ENCODE data around the gene CACNA2D3.

CACNA2D3 gene

DNA sequence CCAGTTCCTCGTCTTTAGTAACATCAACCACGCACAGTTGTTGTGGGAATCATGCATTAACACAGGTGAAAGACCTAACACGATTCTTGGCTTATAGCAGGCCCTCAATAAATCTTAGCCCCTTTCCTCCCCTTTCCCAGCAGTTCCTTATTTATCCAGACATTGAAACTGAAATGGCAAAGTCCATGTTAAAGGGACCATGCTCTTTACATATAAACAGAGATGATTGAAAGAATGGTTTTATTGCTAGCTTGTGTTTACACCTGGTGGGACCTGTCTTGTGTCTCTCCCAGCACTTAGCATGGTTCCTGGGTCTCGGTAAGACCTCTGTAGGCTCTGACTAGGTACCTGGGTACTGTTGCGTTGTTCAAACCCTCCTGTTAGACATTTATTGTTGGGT lies 553.7 kb downstream of the CACNA2D3 start:
- no peak for DNase-seq (ENCODE audit: low spot score)

DNA sequence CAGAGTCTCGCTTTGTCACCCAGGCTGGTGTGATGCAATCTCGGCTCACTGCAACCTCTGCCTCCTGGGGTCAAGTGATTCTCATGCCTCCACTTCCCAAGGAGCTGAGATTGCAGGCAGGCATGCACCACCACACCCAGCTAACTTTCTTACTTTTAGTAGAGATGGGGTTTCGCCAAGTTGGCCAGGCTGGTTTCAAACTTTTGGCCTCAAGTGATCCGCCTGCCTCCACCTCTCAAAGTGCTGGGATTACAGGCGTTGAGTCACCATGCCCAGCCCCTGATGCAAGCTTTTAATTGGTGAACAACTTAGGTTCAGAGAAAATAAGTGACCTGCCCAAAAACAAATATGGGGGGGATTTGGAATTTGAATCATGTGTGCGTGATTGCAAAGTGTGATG lies 559.4 kb downstream of the CACNA2D3 start:
- no peak for DNase-seq (ENCODE audit: low spot score)

DNA sequence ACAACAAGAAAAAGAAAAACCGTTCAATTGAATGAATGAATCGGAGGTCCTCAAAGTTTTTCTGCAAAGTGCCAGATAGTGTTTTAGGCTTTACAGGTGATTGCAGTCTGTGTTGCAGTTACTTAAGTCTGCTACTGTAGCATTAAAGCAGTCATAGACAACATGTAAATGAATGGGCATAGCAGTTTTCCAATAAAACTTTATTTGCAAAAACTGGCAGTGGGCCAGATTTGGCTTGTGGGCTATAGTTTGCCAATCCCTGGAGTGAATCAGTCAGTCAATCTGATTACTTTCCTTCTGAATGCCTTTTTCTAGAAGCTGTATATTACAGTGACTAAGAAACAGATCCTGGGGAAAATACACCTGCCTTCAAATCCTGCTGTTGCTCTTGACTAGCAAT lies 562.9 kb downstream of the CACNA2D3 start:
- no peak for DNase-seq (ENCODE audit: low spot score)

DNA sequence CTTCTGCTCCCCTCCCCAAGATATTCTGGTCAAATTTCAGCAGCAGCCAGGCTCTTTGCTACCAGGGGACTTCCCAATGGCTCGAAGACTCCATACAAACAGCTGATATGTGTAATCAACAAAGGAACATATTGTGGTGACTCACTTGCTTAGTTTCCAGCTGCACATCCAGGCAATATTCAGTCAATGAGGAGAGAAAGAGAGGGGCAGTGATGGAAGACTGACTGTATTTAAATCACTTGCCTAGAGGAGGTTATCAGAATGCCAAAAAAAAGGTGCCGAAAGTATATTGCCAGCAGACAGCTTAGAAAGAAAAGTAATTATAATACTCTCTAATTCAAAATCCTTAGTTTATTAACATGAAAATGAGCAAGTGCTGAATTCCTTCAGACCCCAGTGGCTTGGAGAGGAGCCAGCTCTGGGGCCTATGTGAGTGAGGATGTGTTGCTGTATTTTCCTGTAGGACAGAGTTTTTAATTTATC lies 569.0 kb downstream of the CACNA2D3 start:
- DNase-seq (ENCODE audit: low spot score): no peak

DNA sequence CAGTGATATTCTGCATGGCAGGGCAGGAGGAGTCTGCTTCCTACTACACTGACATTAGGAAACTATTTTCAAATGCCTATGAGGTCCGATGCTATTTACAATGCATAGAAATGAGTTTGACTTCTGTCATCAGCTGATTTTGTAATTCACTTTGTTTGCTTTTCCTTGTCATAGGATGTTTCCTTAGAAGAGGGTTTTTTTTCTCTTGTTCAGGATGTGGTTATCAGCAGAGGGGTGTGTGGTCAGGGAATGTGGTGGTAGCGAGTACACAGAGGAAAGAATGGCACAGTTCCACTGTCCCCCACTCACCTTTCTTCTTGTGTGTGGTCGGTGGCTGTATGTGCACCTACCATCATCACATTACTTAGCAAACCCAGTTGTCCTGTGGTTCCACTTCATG lies 574.0 kb downstream of the CACNA2D3 start:
- no peak for DNase-seq (ENCODE audit: low spot score)

DNA sequence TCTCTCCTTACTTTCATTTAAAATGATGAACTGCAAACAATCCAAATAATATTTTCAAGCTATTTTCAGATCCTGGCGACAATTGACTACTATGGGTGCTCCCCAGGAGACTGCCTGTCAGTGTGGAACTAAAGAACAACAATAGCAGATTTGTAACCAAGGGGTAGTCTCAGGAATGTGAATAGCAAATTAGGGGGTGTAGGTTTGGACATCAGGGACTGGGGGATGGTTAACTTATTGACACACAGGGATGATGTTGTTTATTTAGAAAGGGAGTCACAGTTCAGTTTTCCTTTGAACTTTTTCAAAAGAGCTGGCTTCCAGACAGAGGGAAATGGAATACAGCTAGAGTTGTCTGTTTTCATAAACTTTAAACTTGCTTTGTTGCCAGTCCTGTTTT lies 575.7 kb downstream of the CACNA2D3 start:
- no peak for DNase-seq (ENCODE audit: low spot score)

DNA sequence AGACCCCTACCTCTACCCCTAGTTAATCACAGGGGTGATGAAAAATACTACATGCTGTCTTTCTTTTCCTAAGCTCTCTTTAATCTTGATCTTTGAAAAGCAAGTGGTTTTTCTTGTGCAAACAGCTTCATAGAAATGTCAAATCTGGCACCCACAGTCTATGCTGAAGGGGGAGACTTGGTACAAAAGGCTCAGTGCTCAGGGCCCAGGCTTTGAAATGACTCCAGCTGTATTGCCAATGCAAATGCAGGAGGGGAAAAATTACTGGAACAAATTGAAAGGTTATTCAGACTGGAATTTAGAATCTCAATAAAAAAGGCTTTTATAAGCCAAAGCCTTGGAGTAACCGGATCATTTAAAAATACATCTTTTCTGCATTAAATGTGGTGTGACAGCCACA lies 581.6 kb downstream of the CACNA2D3 start:
- DNase-seq (ENCODE audit: low spot score): peak; percentile 33

DNA sequence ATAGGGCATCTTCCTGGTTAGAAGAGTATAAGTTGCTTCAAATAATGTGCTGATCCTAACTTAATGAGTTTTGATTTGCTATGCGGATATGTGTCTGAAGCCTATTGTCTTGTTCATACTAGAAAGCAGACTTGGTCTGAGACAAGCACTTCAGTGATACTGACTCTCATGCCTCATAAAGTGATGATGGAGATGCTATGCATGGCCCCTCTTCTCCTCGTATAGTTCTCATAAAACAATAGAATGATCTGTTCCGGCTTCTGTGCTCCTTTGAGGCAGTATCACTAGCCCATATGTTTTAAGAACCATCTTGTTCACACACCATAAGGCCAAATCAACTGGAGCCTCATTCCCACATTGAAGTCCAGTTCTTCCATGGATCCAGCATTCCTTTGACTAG lies 583.4 kb downstream of the CACNA2D3 start:
- DNase-seq (ENCODE audit: low spot score): no peak

DNA sequence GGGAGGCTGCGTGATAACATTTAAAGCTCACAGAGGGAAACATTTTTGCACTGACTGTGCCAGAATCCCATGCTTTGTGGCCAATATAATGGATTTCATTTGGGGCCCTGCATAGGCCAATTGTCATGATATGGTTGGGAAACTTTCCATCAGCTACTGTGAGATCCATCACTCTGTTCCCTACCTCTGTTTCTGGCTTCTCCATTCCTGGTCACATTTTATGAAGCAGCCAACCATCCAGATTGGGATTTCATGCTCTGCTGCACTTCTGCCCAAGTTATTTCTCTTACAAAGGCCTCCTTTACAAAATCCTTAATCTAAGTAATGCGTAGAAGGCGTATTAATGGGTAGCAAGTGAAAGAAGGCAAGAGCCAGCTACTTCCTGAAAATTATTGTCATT lies 584.4 kb downstream of the CACNA2D3 start:
- no peak for DNase-seq (ENCODE audit: low spot score)

DNA sequence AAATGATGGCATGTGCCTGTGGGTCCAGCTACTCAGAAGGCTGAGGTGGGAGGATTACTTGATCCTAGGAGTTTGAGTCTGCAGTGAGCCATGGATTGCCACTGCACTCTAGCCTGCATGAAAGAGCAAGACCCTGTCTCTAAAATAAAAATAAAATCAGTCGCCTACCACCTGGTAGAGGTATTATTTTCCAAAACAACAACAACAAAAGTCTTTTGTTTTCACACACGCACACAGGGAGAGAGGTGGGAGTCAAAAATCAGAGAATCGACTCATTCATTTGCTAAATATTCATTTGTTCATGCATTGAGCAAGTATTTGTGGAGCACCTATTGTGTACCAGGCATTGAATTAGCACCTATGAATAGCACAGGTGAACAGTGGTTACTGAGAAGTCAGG lies 587.4 kb downstream of the CACNA2D3 start:
- no peak for DNase-seq (ENCODE audit: low spot score)

DNA sequence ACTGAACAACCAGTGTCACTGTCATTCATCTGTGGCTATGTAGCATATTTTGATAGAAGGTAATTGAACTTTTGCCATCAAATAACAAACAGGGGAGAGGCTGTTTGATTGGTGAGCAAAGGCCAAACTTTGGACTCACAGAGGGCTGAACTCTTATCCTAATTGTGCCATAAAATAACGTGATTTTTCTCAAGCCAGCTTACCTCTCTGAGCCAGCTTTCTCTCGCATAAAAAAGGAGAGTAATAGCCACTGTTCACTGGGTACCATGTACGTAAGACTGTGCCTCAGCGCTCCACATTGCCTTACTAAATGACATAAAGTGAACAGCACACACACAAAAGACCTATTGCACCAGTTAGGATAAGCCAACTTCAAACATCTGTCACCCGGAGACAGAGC lies 588.6 kb downstream of the CACNA2D3 start:
- DNase-seq (ENCODE audit: low spot score): no peak

DNA sequence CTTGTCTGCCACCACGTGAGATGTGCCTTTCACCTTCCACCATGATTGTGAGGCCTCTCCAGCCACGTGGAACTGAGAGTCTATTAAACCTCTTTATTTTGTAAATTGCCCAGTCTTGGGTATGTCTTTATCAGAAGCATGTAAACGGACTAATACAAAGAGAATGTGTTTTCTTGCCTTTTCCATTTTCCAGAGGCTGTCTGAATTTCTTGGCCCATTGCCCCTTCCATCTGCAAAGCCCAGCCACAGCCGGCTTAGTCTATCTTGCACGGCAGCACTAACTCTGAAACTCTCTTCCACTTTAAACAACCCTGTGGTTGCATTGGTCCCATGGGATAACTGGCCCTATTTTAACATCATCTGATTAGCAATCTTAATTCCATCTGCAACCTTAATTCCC lies 590.2 kb downstream of the CACNA2D3 start:
- no peak for DNase-seq (ENCODE audit: low spot score)

DNA sequence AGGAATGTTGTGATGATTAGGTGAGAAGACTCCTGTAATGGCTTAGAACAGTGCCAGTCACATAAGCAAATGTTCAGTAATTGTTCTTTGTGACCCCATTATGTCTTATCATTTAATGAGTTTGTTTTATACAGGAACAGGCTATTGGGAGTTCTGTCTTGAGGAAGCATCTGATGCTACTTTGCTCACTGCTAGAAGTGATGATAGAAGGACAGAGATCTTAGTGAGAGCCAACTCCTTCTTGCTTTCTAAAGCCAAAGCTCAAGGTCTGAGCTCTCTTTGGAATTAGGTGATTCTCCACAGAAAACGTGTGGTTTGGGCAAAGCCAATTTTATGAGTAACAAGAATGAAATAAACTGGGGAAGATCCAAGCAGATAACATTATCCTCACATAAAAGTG lies 590.7 kb downstream of the CACNA2D3 start:
- no peak for DNase-seq (ENCODE audit: low spot score)

DNA sequence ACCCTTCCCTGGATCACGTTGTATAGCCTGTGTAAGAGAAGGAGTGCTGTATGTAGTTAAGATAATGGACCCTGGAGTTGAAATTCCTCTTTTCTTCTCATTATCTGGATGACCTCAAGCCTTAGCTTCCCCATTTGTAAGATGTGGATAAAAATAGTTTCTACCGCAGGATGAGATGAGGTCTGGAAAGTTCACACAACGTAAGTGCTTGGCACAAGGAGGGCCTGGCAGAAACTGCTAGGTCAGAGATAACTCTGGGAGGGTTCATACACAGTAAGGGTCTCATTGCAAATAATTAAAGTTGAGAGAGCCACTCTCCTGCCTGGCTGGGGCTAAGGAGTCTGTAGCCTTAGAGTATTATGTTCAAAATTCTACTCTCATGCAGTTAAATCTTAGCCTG lies 591.1 kb downstream of the CACNA2D3 start:
- no peak for DNase-seq (ENCODE audit: low spot score)

DNA sequence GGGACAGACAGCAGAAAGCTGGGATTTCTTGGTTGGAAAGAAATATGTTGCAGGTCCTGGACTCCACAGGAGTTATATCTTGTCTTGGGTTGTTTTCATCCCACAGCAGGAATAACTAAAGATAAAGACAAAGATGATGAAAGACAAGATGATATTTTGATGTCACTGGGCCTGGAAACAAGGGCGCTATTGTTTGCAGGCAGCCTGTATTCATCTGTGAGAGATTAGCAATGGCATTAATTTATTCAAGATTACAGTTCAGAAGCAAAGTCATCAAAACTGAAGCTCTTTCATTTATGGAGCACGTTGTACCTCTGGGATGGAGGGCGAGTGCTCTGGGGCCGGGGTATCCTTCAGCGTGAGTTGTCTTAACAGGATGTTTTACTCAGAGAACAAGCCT lies 591.7 kb downstream of the CACNA2D3 start:
- no peak for DNase-seq (ENCODE audit: low spot score)

DNA sequence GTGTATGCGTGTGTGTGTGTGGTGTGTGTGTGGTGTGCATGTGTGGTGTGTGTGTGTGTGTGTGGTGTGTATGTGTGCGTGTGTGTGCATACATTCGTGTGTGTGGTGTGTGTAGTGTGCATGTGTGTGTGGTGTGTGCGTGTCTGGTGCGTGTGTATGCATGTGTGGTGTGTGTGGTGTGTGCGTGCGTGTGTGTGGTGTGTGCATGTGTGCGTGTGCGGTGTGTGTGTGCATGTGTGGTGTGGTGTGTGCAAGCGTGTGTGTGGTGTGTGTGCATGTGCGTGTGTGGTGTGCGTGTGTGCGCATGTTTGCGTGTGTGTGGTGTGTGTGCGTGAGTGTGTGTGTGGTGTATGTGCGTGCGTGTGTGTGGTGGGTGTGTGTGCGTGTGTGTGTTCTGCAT lies 595.2 kb downstream of the CACNA2D3 start:
- no peak for DNase-seq (ENCODE audit: low spot score)

DNA sequence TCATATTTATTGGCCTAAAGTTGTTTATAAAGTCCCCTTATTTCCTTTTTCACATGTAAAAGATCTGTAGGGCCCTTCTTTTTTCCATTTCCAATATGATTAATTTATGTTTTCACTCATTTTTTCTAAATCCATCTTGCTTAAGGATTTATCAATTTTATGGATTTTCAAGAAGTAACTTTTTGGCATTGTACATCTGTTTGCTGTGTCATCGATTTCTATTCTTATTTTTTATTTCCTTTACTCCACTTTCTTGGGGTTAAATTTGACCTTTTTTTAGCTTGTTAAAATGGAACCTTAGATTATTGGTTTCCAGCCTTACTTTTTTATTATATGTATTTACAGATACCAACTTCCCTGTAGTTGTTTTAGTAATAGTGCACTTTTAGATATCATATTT lies 597.6 kb downstream of the CACNA2D3 start:
- no peak for DNase-seq (ENCODE audit: low spot score)

DNA sequence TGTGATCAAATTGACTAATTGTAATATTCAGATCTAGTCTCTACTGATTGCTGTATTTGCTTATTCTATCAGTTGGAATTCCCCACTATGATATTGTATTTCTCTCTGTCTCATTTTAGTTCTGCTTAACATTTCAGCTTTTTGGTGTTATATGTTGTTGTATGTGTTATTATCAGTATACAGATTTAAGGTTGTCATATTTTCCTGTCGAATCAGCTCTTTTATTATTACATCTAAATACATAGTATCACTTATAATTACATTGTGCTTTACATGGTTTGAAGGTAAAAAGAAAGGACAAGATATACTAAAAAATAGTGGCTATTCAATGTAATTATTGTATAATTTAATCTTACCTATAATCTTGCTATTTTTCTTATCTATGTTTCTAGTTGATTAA lies 598.3 kb downstream of the CACNA2D3 start:
- no peak for DNase-seq (ENCODE audit: low spot score)

DNA sequence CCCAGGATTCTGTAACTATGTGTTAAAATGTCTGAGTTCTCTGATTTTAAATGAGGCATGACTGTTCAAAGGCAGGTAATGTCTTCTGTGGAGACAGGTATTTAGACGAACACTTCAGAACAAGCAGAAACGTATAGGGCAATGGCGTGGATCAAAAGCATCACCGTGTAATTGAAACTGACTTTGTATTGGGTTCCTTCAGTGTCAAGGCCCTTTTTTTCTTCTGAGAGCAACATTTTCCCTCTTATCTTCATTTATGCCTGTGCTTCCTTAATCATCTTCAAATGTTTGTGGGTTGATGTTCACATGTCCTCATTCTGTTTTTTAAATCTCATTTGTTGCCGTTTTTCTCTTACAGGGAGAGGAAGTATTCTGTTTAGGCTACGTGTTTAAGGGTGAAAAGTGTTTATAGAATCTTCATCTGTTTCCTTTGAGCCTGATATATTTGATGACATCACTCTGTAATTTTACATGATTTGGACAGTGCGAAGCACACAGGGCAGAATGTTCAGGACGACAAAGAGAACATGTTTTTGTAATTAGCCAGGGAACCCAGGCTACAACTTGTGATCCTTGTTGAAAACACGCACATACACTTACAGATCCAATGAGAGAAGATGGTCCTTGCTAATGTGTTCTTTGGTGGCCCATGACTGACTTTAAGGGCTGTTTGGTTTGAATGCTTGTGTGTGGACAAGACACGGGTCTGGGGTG lies 609.5 kb downstream of the CACNA2D3 start:
- no peak for DNase-seq (ENCODE audit: low spot score)

DNA sequence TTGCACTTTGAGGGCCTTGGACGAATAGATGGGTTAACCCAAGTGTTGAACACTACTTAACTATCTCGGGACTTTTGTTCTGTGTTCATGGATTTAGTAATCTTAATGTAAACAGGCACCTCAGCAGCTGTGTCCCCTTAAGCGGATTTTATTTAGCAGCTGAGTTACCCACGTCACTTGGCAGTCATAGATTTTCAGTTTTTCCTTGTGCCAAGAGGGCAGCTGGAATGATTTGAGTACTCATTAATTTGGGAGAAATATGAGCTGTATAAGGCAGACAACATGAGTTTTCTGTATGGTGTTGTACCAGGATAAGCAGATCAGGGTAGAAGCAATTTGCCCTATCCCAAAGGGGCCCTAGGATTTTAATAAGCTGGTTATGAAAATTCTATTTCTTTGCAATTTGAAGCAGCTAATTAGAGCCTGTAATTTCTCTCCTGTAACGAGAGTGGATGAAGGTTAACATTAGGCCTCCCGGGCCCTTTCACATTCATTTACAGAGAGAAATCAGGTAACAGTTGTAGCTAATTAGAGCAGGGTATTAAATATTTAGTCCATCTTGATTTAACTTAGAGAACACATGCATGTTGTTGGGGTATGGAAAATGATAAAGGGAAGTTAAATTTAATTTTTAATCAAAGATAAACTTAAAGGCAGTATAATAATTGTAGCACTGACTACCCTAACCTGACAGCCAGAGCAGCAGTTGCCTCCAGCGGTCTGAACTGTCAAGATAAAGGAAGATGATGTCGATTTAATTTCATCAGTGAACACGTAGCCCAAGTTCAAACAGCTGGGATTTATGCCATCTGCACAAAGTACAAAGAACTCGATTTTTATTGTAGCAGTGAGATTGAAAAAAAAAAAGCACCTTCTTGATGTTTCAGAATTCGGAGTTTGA lies 611.0 kb downstream of the CACNA2D3 start:
- DNase-seq (ENCODE audit: low spot score): no peak

DNA sequence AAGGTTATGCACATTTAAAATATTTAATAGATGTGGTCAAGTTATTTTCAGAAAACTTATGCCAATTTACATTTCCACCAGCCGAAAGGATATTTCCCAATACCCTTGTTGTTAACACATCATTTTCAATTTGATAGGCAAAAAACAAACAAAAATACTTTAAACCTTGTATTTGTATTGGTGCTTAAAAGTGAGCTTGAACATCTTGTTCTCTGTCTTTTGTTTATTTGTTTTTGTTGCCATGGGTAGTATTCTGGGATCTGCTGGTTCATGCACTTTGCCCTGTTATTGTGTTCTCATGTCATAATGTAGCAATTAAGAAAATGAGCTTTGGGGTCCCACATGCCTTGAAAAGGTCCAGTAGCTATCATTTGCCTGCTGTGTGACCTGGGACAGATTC lies 614.1 kb downstream of the CACNA2D3 start:
- DNase-seq (ENCODE audit: low spot score): no peak

DNA sequence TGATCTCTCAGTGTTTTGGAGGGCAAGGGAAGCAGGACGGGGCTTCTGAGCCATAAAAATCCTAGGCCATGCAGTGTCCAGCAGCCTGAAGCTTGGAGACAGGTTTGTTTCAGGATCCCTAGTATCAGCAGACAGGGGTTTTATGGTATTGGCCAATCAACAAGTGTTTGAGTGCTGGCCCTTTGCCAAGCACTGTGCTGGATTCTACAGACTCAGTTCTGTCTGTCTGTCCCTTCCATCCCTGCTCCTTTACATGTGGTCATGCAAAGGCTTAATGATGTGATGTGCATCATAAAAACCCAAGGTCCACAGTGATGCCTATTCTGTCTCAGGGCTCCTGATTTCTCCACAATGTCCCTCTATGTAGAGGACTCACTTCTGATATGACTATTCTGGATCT lies 621.4 kb downstream of the CACNA2D3 start:
- DNase-seq (ENCODE audit: low spot score): no peak

DNA sequence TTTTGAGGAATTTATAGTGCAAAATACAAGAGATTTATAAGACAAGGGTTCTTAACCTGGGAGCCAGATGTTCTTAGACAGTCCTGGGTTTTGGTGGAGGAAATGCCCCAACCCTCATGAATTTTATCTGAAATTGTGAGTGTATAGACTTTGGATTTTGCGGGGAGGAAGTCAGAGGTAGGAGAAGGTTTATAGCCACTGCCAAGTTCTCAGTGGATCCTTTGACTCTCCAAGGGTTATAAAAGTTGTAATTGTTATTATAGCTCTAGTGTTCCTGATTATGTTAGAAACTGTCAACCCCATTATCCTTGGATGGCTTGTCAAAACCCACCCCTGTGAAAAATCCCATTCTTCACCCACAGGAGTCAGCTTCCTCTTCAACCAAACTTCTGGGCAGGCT lies 621.9 kb downstream of the CACNA2D3 start:
- DNase-seq (ENCODE audit: low spot score): no peak
